22Rv1 (cell line): ENCODE data around the gene PLEKHA5.

Experiments
- ZFX ChIP-seq: fragments of 450-650 bp; IDR thresholded peaks from 2 replicates; pipeline ENCODE4 v1.6.1; 2017; ENCODE audit warnings: antibody characterized with exemption, borderline replicate concordance
- TF ChIP-seq, protein P1 (sequence below): fragments of 450-650 bp; IDR thresholded peaks from 2 replicates; pipeline ENCODE4 v1.5.1; 2017; ENCODE audit warnings: mild to moderate bottlenecking

- TF ChIP-seq, protein P1, sequence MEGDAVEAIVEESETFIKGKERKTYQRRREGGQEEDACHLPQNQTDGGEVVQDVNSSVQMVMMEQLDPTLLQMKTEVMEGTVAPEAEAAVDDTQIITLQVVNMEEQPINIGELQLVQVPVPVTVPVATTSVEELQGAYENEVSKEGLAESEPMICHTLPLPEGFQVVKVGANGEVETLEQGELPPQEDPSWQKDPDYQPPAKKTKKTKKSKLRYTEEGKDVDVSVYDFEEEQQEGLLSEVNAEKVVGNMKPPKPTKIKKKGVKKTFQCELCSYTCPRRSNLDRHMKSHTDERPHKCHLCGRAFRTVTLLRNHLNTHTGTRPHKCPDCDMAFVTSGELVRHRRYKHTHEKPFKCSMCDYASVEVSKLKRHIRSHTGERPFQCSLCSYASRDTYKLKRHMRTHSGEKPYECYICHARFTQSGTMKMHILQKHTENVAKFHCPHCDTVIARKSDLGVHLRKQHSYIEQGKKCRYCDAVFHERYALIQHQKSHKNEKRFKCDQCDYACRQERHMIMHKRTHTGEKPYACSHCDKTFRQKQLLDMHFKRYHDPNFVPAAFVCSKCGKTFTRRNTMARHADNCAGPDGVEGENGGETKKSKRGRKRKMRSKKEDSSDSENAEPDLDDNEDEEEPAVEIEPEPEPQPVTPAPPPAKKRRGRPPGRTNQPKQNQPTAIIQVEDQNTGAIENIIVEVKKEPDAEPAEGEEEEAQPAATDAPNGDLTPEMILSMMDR: no peak
- no peak for TF ChIP-seq ZFX
Observed at GRCh38 chr12:19227190-19227879, 97.8 kb downstream of the PLEKHA5 start.
